Suppressor macrophage treated with lipopolysaccharide for 1 hour (primary cell): ENCODE results near the gene BLTP3B.
A peak's percentile ranks its signal among the peaks of the same experiment; 100 is the strongest.
"Not testable (repeated sequence)": the region's sequence is repeated elsewhere in the genome, so short reads cannot be mapped to it uniquely, and the experiment has no call there.

Experiments
- DNase-seq, 3 donors: peaks; one replicate each; pipeline ENCODE4 v3.0.0-alpha.2; 2020 to 2022

BLTP3B gene

GRCh38 chr12:100142851-100143559 is at the start of gene BLTP3B:
TSS of gene BLTP3B (minus strand) at chr12:100142874. CDS start at chr12:100142635, 239 bp downstream.
- peak; percentile 83 to 96 (median 95) for DNase-seq

GRCh38 chr12:100189636-100190394 is 47.1 kb upstream of the BLTP3B start:
- DNase-seq = peak in 2 of 3 donors; percentile 6 to 13

- DNase-seq = not testable (repeated sequence)
These were observed 46.4 kb upstream of the BLTP3B start for GRCh38 chr12:100188888-100189635.

GRCh38 chr12:100187857-100188519 is 45.3 kb upstream of the BLTP3B start:
- no peak for DNase-seq

GRCh38 chr12:100187068-100187467 is 44.4 kb upstream of the BLTP3B start:
- no peak for DNase-seq

- no peak for DNase-seq
These were observed 43.4 kb upstream of the BLTP3B start for GRCh38 chr12:100186071-100186470.

GRCh38 chr12:100185361-100185894 is 42.8 kb upstream of the BLTP3B start:
- DNase-seq = peak in 2 of 3 donors; percentile 5 to 24

- DNase-seq = no peak
These were observed 42.0 kb upstream of the BLTP3B start for GRCh38 chr12:100184549-100185145.

- DNase-seq = no peak
These were observed 36.6 kb upstream of the BLTP3B start for GRCh38 chr12:100179252-100179651.

- not testable (repeated sequence) for DNase-seq
These were observed 33.8 kb upstream of the BLTP3B start for GRCh38 chr12:100176493-100176892.

GRCh38 chr12:100174495-100174894 is 31.8 kb upstream of the BLTP3B start:
- no peak for DNase-seq

GRCh38 chr12:100173111-100173510 is 30.4 kb upstream of the BLTP3B start:
- DNase-seq = no peak

GRCh38 chr12:100171248-100171647 is 28.6 kb upstream of the BLTP3B start:
- DNase-seq = no peak

GRCh38 chr12:100170313-100170858 is 27.7 kb upstream of the BLTP3B start:
- no peak for DNase-seq

- no peak for DNase-seq
These were observed 26.7 kb upstream of the BLTP3B start for GRCh38 chr12:100169345-100169744.

GRCh38 chr12:100168562-100168961 is 25.9 kb upstream of the BLTP3B start:
- no peak for DNase-seq

GRCh38 chr12:100166232-100166631 is 23.6 kb upstream of the BLTP3B start:
- no peak for DNase-seq

- DNase-seq = no peak
These were observed 22.7 kb upstream of the BLTP3B start for GRCh38 chr12:100165356-100165755.

GRCh38 chr12:100164153-100164704 is 21.6 kb upstream of the BLTP3B start:
- no peak for DNase-seq

GRCh38 chr12:100163416-100164152 is 20.9 kb upstream of the BLTP3B start:
- DNase-seq = peak; percentile 58 to 74 (median 63)
